H1 (cell line): ENCODE measurements around the gene ENDOV. TPM values are rescaled to one million over a fixed set of nuclear protein-coding genes. Genes with fewer than 3 reads are reported as not detected.

Experiments
- CTCF ChIA-PET: fragments of 300-600 bp; sonication (Branson Sonifier 250); formaldehyde crosslinking; loops from one replicate; lab custom pipeline; 2021; ENCODE audit not compliant: partially characterized antibody; lab: Charles Lee
- POLR2A ChIA-PET: fragments of 300-600 bp; sonication (Branson Sonifier 250); formaldehyde crosslinking; loops from one replicate; lab custom pipeline; 2021; ENCODE audit warnings: inconsistent platforms; ENCODE audit not compliant: partially characterized antibody; lab: Charles Lee
- DNase-seq, 2 experiments: peaks; one replicate each; pipeline versions ENCODE4 v3.0.0 to v3.0.0-alpha.2; 2010 to 2022; ENCODE audit warnings: low spot score in 2 of 2, low read depth in 1 of 2, mixed read lengths in 1 of 2
- FAIRE-seq: peaks from 2 replicates; lab custom pipeline; 2011; peaks lifted over from hg19 to GRCh38; lab: Jason Lieb, UNC
- H2AFZ ChIP-seq: 2 replicates; pipeline ENCODE4 v1.8.1; 2012; ENCODE audit warnings: low read length, inconsistent platforms
- H2AK5ac ChIP-seq: 2 replicates; pipeline ENCODE4 v1.6.1; 2013; ENCODE audit warnings: low read depth, low read length
- H2BK120ac ChIP-seq: replicated peaks from 2 replicates; pipeline ENCODE3; 2013; ENCODE audit warnings: low read depth, low read length, inconsistent platforms
- H2BK12ac ChIP-seq: 2 replicates; pipeline ENCODE4 v1.6.1; 2013; ENCODE audit warnings: low read depth, low read length
- H2BK15ac ChIP-seq: 2 replicates; pipeline ENCODE4 v1.6.1; 2013; ENCODE audit warnings: low read length
- H2BK20ac ChIP-seq: 2 replicates; pipeline ENCODE4 v1.6.1; 2013; ENCODE audit warnings: low read length
- H2BK5ac ChIP-seq: 2 replicates; pipeline ENCODE4 v1.6.1; 2013; ENCODE audit warnings: low read depth, low read length
- H3K14ac ChIP-seq: 2 replicates; pipeline ENCODE4 v1.6.1; 2013; ENCODE audit warnings: inconsistent platforms; ENCODE audit not compliant: insufficient read length
- H3K18ac ChIP-seq: 2 replicates; pipeline ENCODE4 v1.6.1; 2013; ENCODE audit warnings: low read length; ENCODE audit errors: extremely low read depth
- H3K23ac ChIP-seq: 2 replicates; pipeline ENCODE4 v1.6.1; 2013; ENCODE audit warnings: inconsistent platforms; ENCODE audit not compliant: insufficient read length
- H3K23me2 ChIP-seq: 2 replicates; pipeline ENCODE4 v1.6.1; 2013; ENCODE audit warnings: low read depth, low read length
- H3K27ac ChIP-seq: 2 replicates; pipeline ENCODE4 v1.6.1; 2011; ENCODE audit warnings: low read depth, low read length, inconsistent platforms
- H3K27me3 ChIP-seq, 4 experiments: replicated peaks in 1 of 4; 1 replicate in 1 of 4; 2 replicates in 3 of 4; pipeline versions ENCODE4 v1.6.1 to v1.8.1; 2011 to 2013; ENCODE audit warnings: low read length in 3 of 4, mild to moderate bottlenecking in 3 of 4, inconsistent platforms in 2 of 4, mixed read lengths in 2 of 4, moderate library complexity in 1 of 4; ENCODE audit not compliant: control insufficient read depth in 3 of 4, insufficient read depth in 3 of 4; ENCODE audit errors: extremely low read depth in 1 of 4
- H3K36me3 ChIP-seq, 4 experiments: 2 replicates each; pipeline versions ENCODE4 v1.6.1 to v1.8.1; 2011 to 2013; ENCODE audit warnings: mild to moderate bottlenecking in 4 of 4, low read length in 3 of 4, moderate library complexity in 2 of 4, control low read depth in 1 of 4, inconsistent platforms in 1 of 4; ENCODE audit not compliant: insufficient read depth in 4 of 4, control insufficient read depth in 2 of 4
- H3K4ac ChIP-seq: replicated peaks from 2 replicates; pipeline ENCODE3; 2013; ENCODE audit warnings: low read length, low read depth, mixed read lengths, inconsistent platforms; ENCODE audit not compliant: insufficient read length
- H3K4me1 ChIP-seq, 4 experiments: replicated peaks in 1 of 4; 1 replicate in 1 of 4; 2 replicates in 3 of 4; pipeline versions ENCODE4 v1.6.1 to v1.8.1; 2011 to 2013; ENCODE audit warnings: low read length in 3 of 4, inconsistent platforms in 2 of 4, mixed read lengths in 1 of 4; ENCODE audit not compliant: insufficient read depth in 4 of 4, control insufficient read depth in 3 of 4
- H3K4me2 ChIP-seq, 2 experiments: 2 replicates each; pipeline versions ENCODE4 v1.6.1 to v1.8.1; 2011 to 2013; ENCODE audit warnings: low read depth in 2 of 2, low read length in 2 of 2, control low read depth in 1 of 2, inconsistent platforms in 1 of 2, mild to moderate bottlenecking in 1 of 2; ENCODE audit not compliant: insufficient read depth in 1 of 2
- H3K4me3 ChIP-seq, 4 experiments: fragments of 200-600, 300-600 bp in 1 of 4; sonication (generic), shearing (Covaris generic), sonication (Bioruptor Twin) in 1 of 4; 2 replicates each; pipeline versions ENCODE4 v1.5.1 to v1.8.1; 2011 to 2016; ENCODE audit warnings: low read length in 4 of 4, low read depth in 3 of 4, control low read depth in 2 of 4, inconsistent platforms in 2 of 4, mild to moderate bottlenecking in 2 of 4, mixed read lengths in 1 of 4, moderate library complexity in 1 of 4; ENCODE audit not compliant: insufficient read depth in 2 of 4; ENCODE audit errors: extremely low read depth in 1 of 4
- H3K56ac ChIP-seq: replicated peaks from 2 replicates; pipeline ENCODE3; 2013; ENCODE audit warnings: low read depth, mild to moderate bottlenecking, mixed read lengths, low read length, inconsistent platforms; ENCODE audit not compliant: insufficient read length
- H3K79me1 ChIP-seq: 2 replicates; pipeline ENCODE4 v1.6.1; 2013; ENCODE audit warnings: low read depth, low read length, control low read depth
- H3K79me2 ChIP-seq, 2 experiments: 2 replicates each; pipeline versions ENCODE4 v1.6.1 to v1.8.1; 2012 to 2013; ENCODE audit warnings: low read length in 2 of 2, mild to moderate bottlenecking in 2 of 2, inconsistent platforms in 1 of 2; ENCODE audit not compliant: insufficient read depth in 2 of 2, control insufficient read depth in 1 of 2
- H3K9ac ChIP-seq, 4 experiments: replicated peaks in 1 of 4; 1 replicate in 1 of 4; 2 replicates in 3 of 4; pipeline versions ENCODE4 v1.6.1 to v1.8.1; 2011 to 2013; ENCODE audit warnings: low read depth in 3 of 4, low read length in 3 of 4, control low read depth in 2 of 4, mild to moderate bottlenecking in 2 of 4, moderate library complexity in 2 of 4, inconsistent platforms in 1 of 4; ENCODE audit errors: extremely low read depth in 1 of 4
- H3K9me3 ChIP-seq, 2 experiments: 2 replicates each; pipeline versions ENCODE4 v1.6.1 to v1.8.1; 2012 to 2013; ENCODE audit warnings: mild to moderate bottlenecking in 2 of 2, moderate library complexity in 2 of 2, control low read depth in 1 of 2, inconsistent platforms in 1 of 2, low read depth in 1 of 2, low read length in 1 of 2, mixed read lengths in 1 of 2; ENCODE audit not compliant: insufficient read depth in 2 of 2
- H4K20me1 ChIP-seq, 2 experiments: replicated peaks in 1 of 2; 2 replicates each; pipeline versions ENCODE3 to v1.8.1; 2011 to 2013; ENCODE audit warnings: inconsistent platforms in 2 of 2, low read length in 2 of 2, mild to moderate bottlenecking in 1 of 2; ENCODE audit not compliant: insufficient read depth in 2 of 2, control insufficient read depth in 1 of 2
- H4K5ac ChIP-seq: 2 replicates; pipeline ENCODE4 v1.6.1; 2013; ENCODE audit warnings: low read length, low read depth, mixed read lengths, inconsistent platforms; ENCODE audit not compliant: insufficient read length
- H4K8ac ChIP-seq: 2 replicates; pipeline ENCODE4 v1.8.0; 2013; ENCODE audit warnings: mild to moderate bottlenecking, moderate library complexity, low read length, inconsistent platforms; ENCODE audit not compliant: insufficient read depth; ENCODE audit errors: extremely low read depth
- H4K91ac ChIP-seq: replicated peaks from 2 replicates; pipeline ENCODE3; 2013; ENCODE audit warnings: low read length, mixed read lengths, inconsistent platforms; ENCODE audit not compliant: insufficient read length
- CBX8 ChIP-seq: fragments of 300-800, 300-1000 bp; sonication (generic); IDR thresholded peaks from 2 replicates; pipeline ENCODE4 v1.7.1; 2016; ENCODE audit warnings: low read depth, low read length, borderline replicate concordance
- CHD1 ChIP-seq: IDR thresholded peaks from 2 replicates; pipeline ENCODE4 v1.6.1; 2012; ENCODE audit warnings: low read depth, low read length, improper control_type of control experiment
- KDM1A ChIP-seq: fragments of 200-600, 300-600 bp; sonication (generic); IDR thresholded peaks from 2 replicates; pipeline ENCODE4 v1.7.1; 2016; ENCODE audit warnings: mild to moderate bottlenecking, low read length, borderline replicate concordance
- NANOG ChIP-seq: IDR thresholded peaks from 2 replicates; pipeline ENCODE4 v1.6.1; 2011; ENCODE audit warnings: low read length, low read depth, mild to moderate bottlenecking, inconsistent platforms; ENCODE audit not compliant: insufficient read depth, poor library complexity, severe bottlenecking
- RXRA ChIP-seq: IDR thresholded peaks from 2 replicates; pipeline ENCODE4 v1.6.1; 2011; ENCODE audit warnings: low read depth, mild to moderate bottlenecking, low read length, moderate library complexity; ENCODE audit not compliant: insufficient read depth
- TCF12 ChIP-seq: IDR thresholded peaks from 2 replicates; pipeline ENCODE4 v1.6.1; 2011; ENCODE audit warnings: low read depth, mild to moderate bottlenecking, low read length
- TEAD4 ChIP-seq: IDR thresholded peaks from 2 replicates; pipeline ENCODE4 v1.6.1; 2012; ENCODE audit warnings: low read depth, low read length, inconsistent platforms, mixed read lengths
- WGBS, 2 experiments: shearing (Covaris generic) in 1 of 2; methylation state at CpG; one replicate each; pipeline versions ENCODE4 v1.1.6 to v1.1.7; 2013 to 2015; ENCODE audit warnings: low lambda C conversion rate in 2 of 2, mixed read lengths in 2 of 2, inconsistent platforms in 1 of 2, low coverage in 1 of 2, missing lambda C conversion rate in 1 of 2; ENCODE audit not compliant: insufficient replicate concordance in 2 of 2, insufficient coverage in 1 of 2, insufficient read length in 1 of 2; ENCODE audit errors: extremely low coverage in 1 of 2, missing lambda C conversion rate in 1 of 2; 5-methylcytosine and 5-hydroxymethylcytosine counted together
- polyA plus RNA-seq, 7 experiments: library from polyadenylated mRNA; depleted of rRNA in 3 of 7; stranded (reverse) in 5 of 7; unstranded in 2 of 7; fragments of >200 nt in 5 of 7; fragments of 200-250 nt in 2 of 7; gene quantifications; 1 replicate in 5 of 7; 2 replicates in 1 of 7; 4 replicates in 1 of 7; pipeline versions ENCODE4 v1.2.1 to v1.2.3, GENCODE V29; 2011 to 2013; ENCODE audit warnings: missing spikeins in 2 of 7, mixed read lengths in 2 of 7
- total RNA-seq: library from RNA; stranded (reverse); fragmentation: NEBNext Ultra II Directional; extraction: Animal tissue kit (Norgen Biotek cat#: 25700); gene quantifications from 2 replicates; pipeline ENCODE4 v1.2.1, GENCODE V29; 2021
- TF ChIP-seq, protein P1 (sequence below): IDR thresholded peaks from 2 replicates; pipeline ENCODE4 v1.6.1; 2012; ENCODE audit warnings: inconsistent platforms
- TF ChIP-seq, protein P2 (sequence below): IDR thresholded peaks from 2 replicates; pipeline ENCODE4 v1.6.1; 2012; ENCODE audit warnings: low read length, inconsistent platforms

Gene ENDOV
- total and polyA plus RNA-seq, 2 of the 8 experiments (the other 6 are each of a cell fraction or from before 2014, with no cell fraction given), result 10.6 to 13.3 TPM

DNA sequence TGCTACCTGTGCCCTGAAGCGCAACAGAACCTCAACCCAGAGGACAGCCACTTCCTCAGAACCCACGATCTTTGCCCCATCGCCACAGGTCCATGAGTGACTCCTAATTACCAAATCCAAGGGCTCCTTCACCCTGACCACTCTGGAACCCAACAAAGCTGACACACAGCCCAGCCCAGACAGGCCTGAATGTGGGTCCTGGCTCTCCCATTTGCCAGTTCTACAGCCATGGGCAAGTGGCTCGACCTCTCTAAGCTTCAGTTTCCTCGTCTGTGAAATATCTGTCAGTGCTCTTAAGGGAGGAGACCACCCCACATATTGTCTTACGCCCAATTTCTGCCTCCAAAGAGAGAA, 18.0 kb upstream of the ENDOV start:
- H2BK12ac ChIP-seq, result no peak overlapping the region
- no peak overlapping the region for H2BK5ac ChIP-seq
- peaks cover 0 to 11% (median 0%) of the 10 kb centered on the region in 4 experiments; a peak in 2 of 8 replicates for H3K36me3 ChIP-seq
- no peak overlapping the region for H2BK120ac ChIP-seq
- no peaks in the 10 kb centered on the region for H3K23me2 ChIP-seq
- H4K20me1 ChIP-seq, result peaks cover 2 to 3% of the 10 kb centered on the region in 2 experiments
- DNase-seq (no peak), FAIRE-seq (no peak)
- no peak overlapping the region for H3K4me3 ChIP-seq
- no peak overlapping the region for H3K27ac ChIP-seq
- no peak overlapping the region; a peak in 1 of 7 replicates for H3K9ac ChIP-seq
- H4K91ac ChIP-seq, result no peak overlapping the region
- H3K9me3 ChIP-seq, result no peaks in the 10 kb centered on the region
- 0 out of 2 replicates have a peak overlapping the region, but pooled peaks have one; percentile 6 for H3K18ac ChIP-seq
- no peaks in the 10 kb centered on the region for H3K79me2 ChIP-seq
- H2BK15ac ChIP-seq, result no peak overlapping the region
- no peaks in the 10 kb centered on the region for H3K79me1 ChIP-seq
- H4K8ac ChIP-seq, result peak overlapping the region; percentile 1; the same call in 1 of the 2 replicates
- no peak overlapping the region for H3K4me2 ChIP-seq
- WGBS, 2 experiments, result 87% methylated on average over 6 of the region's 6 CpGs; no CpG with 5 or more reads in 1 of the 2 experiments
- H3K27me3 ChIP-seq, result no peaks in the 10 kb centered on the region
- H3K56ac ChIP-seq, result no peak overlapping the region
- H2AK5ac ChIP-seq, result no peak overlapping the region
- TF ChIP-seq RXRA (no peak), NANOG (no peak), KDM1A (no peak), TEAD4 (no peak), TCF12 (no peak), CHD1 (no peak), CBX8 (no peak)
- TF ChIP-seq, protein P1, sequence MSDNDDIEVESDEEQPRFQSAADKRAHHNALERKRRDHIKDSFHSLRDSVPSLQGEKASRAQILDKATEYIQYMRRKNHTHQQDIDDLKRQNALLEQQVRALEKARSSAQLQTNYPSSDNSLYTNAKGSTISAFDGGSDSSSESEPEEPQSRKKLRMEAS, result no peak
- TF ChIP-seq, protein P2, sequence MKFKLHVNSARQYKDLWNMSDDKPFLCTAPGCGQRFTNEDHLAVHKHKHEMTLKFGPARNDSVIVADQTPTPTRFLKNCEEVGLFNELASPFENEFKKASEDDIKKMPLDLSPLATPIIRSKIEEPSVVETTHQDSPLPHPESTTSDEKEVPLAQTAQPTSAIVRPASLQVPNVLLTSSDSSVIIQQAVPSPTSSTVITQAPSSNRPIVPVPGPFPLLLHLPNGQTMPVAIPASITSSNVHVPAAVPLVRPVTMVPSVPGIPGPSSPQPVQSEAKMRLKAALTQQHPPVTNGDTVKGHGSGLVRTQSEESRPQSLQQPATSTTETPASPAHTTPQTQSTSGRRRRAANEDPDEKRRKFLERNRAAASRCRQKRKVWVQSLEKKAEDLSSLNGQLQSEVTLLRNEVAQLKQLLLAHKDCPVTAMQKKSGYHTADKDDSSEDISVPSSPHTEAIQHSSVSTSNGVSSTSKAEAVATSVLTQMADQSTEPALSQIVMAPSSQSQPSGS, result no peak
- TF ChIP-seq, all 59 proteins: peak for 0
- H3K4ac ChIP-seq, result no peak overlapping the region
- H3K23ac ChIP-seq, result no peak overlapping the region
- ChIA-PET POLR2A (interaction anchor here (0.6 to 1.3 kb wide), 3 partner anchors 49 to 674 kb away, joined by 3 read pairs; no protein-coding TSS in a partner anchor), CTCF (interaction anchor here (0.9 to 1.2 kb wide), 4 partner anchors 12 to 179 kb away, joined by 3 to 4 read pairs (median 3); no protein-coding TSS in a partner anchor)
- no peak overlapping the region for H2AFZ ChIP-seq
- peaks cover 0 to 12% (median 3%) of the 10 kb centered on the region in 4 experiments; a peak in 4 of 7 replicates for H3K4me1 ChIP-seq
- H4K5ac ChIP-seq, result no peak overlapping the region
- H2BK20ac ChIP-seq, result no peak overlapping the region
- no peak overlapping the region for H3K14ac ChIP-seq
